GM18867 (cell line): ENCODE measurements around the gene HSD17B7.
"Not testable (repeated sequence)": the region's sequence is repeated elsewhere in the genome, so short reads cannot be mapped to it uniquely, and the experiment has no call there.

Experiments
- ATAC-seq: cut with Tn5 transposase; IDR thresholded peaks from one replicate; pipeline ENCODE4 v1.9.1; 2021; ENCODE audit warnings: mild to moderate bottlenecking, moderate library complexity; ENCODE audit not compliant: unreplicated experiment

Gene HSD17B7, protein sequence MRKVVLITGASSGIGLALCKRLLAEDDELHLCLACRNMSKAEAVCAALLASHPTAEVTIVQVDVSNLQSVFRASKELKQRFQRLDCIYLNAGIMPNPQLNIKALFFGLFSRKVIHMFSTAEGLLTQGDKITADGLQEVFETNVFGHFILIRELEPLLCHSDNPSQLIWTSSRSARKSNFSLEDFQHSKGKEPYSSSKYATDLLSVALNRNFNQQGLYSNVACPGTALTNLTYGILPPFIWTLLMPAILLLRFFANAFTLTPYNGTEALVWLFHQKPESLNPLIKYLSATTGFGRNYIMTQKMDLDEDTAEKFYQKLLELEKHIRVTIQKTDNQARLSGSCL

GRCh38 chr1:162790303-162790984 is at the start of gene HSD17B7:
TSS of gene HSD17B7 (plus strand) at chr1:162790702. CDS start at chr1:162790801, 99 bp downstream.
- ATAC-seq = peak; percentile 100

- ATAC-seq = no peak
These were observed 49.7 kb upstream of the HSD17B7 start for GRCh38 chr1:162740755-162741154.

DNA sequence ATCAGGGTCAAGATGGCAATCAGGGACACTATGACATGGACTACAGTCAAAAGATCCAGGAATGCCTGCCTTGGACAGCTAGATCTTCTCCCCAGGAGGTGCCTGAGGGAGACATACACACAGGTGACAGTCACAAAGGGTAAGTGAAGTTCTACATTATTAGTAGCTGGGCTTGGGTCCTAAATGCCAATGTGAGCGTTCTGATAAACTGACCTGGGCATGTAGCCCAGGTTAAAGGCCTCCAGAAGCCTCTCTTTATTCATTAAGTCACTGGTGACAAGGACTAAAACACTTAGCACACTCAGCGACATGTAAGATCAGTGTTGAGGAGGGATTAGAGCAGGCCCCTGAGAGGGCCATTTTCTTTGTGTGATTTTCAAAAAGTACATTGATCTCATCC is 48.9 kb upstream of the HSD17B7 start:
- no peak for ATAC-seq

- not testable (repeated sequence) for ATAC-seq
These were observed 44.1 kb upstream of the HSD17B7 start for GRCh38 chr1:162746264-162746942.

DNA sequence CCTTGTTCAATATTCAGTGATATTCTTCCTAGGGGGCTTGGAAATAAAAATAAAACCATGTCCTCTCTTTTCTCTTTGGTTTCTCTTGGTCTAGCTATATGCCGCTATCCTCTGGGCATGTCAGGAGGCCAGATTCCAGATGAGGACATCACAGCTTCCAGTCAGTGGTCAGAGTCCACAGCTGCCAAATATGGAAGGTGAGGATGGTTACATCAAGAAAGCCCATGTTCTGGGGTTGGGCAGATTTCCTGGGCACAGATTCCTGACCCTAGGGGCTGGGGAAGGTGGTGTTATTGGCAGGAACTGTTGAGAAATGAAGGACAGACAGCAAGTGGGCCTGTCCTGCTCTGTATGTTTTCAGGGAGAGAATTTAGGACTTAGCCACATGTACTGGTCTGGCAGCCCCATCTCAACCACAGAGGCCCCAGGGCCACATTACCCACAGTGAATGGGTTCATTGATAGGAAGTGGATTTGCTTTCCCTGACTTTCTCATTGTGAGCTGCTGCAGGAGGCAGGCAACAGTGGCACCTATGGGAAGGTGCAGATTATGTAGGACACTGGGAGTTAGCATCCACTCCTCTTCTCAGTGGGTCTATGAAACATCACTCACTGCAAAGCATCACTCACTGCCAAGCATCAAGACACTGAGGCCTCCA is 37.4 kb upstream of the HSD17B7 start:
- no peak for ATAC-seq

- no peak for ATAC-seq
These were observed 36.4 kb upstream of the HSD17B7 start for GRCh38 chr1:162753998-162754585.

- ATAC-seq = no peak
These were observed 35.2 kb upstream of the HSD17B7 start for GRCh38 chr1:162755306-162755705.

DNA sequence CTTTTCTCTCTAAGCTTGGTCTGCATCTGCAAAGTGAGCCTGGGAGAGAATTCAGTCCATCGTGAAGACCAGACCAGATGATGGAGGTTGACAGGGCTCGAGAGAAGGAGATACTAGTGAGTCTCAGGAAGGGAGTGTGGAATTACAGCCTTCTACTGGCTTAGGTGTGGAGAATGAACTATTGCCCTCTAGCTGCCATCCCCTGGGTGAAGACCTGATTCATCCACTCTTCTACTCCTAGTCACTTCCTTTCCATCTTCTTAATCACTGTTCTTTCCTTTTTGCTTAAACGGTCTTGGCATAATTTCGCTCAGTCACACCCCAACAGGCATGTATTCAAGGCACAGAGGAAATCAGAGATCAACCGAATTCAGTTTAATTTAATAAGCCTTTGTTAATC is 34.0 kb upstream of the HSD17B7 start:
- ATAC-seq = no peak

- ATAC-seq = no peak
These were observed 33.0 kb upstream of the HSD17B7 start for GRCh38 chr1:162757476-162757875.

- no peak for ATAC-seq
These were observed 24.7 kb upstream of the HSD17B7 start for GRCh38 chr1:162765788-162766187.

DNA sequence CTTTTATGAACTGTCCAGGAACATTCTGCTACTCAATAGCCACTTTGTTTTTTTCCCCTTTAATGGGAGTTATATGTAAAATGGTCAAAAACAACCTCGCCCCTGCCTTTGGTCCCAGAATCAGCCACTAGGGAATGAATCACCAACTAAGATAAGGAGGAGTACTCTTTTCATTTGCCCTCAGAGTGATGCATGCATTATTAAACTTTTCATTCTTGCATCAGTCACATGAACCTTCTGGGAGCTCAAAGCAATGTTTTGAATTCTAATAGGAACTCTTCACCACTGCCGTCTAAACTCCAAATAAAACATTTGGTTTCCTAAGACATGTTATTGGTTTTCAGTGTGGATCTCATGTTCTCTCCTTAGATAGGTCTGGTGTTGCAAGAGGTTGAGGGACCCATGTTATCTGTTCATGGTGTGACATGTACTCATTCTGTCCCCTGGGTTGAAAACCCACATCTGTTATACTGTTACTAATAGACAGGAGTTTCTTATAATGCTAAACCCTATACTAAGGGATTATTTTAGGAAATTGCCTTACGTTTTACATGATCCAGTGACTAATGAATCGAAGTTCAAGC is 17.8 kb upstream of the HSD17B7 start:
- no peak for ATAC-seq

- ATAC-seq = no peak
These were observed 16.5 kb upstream of the HSD17B7 start for GRCh38 chr1:162774007-162774406.

DNA sequence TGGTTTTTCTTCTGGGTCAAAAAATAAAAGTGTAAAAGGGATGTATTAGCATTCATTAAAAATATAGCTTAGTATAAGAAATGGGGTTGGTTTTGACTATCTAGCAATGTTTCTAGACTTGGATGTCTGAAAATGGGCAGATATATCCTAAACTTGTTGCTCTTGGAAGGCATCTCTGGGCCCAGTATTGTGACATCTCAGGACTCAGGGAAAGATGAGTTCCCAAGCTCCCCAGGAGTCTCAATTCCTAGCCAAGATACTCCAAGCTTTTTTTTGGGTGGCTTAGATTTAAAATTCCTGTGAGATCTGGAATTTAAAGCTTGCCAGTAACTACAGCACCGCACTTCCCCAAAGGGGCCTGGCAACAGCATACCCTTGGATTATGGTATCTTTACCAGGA is 11.5 kb upstream of the HSD17B7 start:
- ATAC-seq = no peak

- no peak for ATAC-seq
These were observed 7.8 kb upstream of the HSD17B7 start for GRCh38 chr1:162782671-162783070.

DNA sequence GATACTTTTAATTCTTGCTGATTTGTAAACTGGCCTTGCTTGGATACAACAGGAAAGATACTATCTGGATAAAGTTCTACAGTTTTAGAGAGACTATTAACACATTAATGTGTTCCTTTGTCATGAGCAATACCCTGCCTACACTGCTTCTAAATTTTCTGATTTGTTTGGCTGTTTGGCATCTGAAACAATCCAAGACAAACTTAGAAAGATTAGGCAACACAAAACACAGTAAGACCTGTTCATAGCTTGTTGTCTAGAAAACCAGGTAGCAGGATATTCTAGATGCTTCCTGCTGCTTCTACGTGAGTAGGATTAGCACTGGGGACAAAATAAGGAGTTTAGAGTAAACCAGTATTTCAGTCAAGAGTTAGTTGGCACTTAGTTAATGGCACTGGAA is 5.6 kb upstream of the HSD17B7 start:
- not testable (repeated sequence) for ATAC-seq

DNA sequence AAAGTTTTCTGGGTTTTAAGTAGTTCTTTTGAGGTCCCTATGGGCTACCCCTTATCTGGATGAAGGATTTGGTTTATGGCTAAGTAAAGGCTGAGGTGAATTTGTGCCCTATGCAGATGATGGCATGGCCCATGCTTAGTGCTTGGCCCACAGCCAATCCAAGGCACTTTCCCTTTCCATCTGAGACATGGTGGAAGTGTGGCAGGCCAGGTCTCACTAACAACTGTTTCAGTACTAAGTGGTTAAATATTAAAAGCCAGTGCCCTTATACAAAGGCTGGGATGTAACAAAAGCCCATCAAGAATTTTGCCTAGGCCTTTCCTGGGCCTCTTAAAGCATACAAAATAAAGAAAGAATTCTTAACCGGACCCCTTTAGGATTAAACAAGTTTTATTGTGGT is 1.7 kb upstream of the HSD17B7 start:
- not testable (repeated sequence) for ATAC-seq

DNA sequence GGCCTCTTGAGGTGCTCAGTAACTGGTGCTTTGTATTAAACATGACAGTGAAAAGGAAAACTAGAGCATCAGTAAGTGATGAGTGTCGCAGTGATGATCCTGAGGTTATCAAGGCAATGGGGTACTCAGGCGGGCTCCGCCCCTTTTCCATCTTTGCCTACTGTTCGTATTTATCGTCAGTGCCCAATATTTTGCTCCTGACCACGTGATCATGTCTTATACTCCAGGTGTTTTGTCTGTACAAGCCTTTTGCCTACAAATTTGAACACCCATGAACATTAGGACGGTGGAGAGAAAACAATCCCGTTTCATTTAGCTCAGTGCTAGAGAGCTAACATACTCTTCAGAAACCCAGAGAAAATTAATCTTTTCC is 469 bp downstream of the HSD17B7 start:
- not testable (repeated sequence) for ATAC-seq

GRCh38 chr1:162794284-162794683 is 3.8 kb downstream of the HSD17B7 start:
- not testable (repeated sequence) for ATAC-seq

- ATAC-seq = not testable (repeated sequence)
These were observed 6.2 kb downstream of the HSD17B7 start for GRCh38 chr1:162796617-162797279.
